Measurements from ENCODE around the gene SYNPO. TPM values are rescaled to one million over a fixed set of nuclear protein-coding genes. Genes with fewer than 3 reads are reported as not detected.

The SYNPO gene
- total RNA-seq, 2 donors from 2014 or later, result 0.04 to 0.37 TPM

GRCh38 chr5:150638488-150639376 lies 1.7 kb upstream of the SYNPO start:
- H3K36me3 Mint-ChIP-seq (ENCODE audit: low read depth), result no peaks in the 10 kb centered on the region
- ATAC-seq (replicated peaks), result no peak
- H3K27me3 Mint-ChIP-seq, result peaks cover 13% of the 10 kb centered on the region
- no peak overlapping the region for H3K27ac Mint-ChIP-seq
- no peaks in the 10 kb centered on the region for H3K9me3 Mint-ChIP-seq
- no peak overlapping the region for H3K4me3 Mint-ChIP-seq
- no peaks in the 10 kb centered on the region for H3K4me1 Mint-ChIP-seq

DNA sequence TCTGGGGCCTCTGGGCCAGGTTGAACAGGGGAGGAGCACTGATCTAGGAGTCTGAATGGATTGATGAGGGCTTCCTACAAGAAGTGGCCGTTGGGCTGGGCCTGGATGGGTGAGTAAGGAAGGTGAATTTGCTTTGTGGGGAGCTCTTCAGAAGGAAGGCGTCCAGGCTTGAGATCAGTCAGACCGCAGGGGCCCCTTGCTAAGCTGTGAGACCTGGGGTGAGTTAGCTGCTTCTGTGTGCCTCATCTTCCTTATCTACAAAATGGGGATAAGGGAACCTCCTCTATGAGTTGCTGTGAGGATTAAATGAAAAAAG lies 1.1 kb upstream of the SYNPO start:
- no peaks in the 10 kb centered on the region for H3K4me1 Mint-ChIP-seq
- no peak overlapping the region for H3K27ac Mint-ChIP-seq
- no peaks in the 10 kb centered on the region for H3K9me3 Mint-ChIP-seq
- peaks cover 13% of the 10 kb centered on the region for H3K27me3 Mint-ChIP-seq
- H3K36me3 Mint-ChIP-seq (ENCODE audit: low read depth), result no peaks in the 10 kb centered on the region
- no peak for ATAC-seq (replicated peaks)
- H3K4me3 Mint-ChIP-seq, result no peak overlapping the region

DNA sequence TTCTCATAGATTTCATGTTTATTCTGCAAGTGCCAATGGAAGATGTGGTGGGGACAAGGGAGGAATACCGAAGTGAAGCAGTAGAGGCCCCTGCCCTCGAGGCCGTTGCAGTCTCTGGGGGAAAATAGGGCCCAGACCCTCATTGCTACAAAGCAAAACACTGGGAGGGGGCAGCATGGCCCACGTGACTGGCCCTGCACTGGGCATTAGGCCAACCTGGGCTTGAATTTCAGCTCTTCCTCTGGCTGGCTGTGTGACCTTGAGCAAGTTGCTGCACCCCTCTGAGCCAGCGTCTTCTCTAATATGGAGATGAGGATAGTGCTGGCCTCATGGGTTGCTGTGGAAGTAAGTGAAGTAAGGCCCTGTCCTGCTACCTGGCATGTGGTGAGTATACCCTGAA lies 709 bp upstream of the SYNPO start:
- no peaks in the 10 kb centered on the region for H3K4me1 Mint-ChIP-seq
- no peak for ATAC-seq (replicated peaks)
- H3K4me3 Mint-ChIP-seq, result no peak overlapping the region
- peaks cover 13% of the 10 kb centered on the region for H3K27me3 Mint-ChIP-seq
- H3K27ac Mint-ChIP-seq, result no peak overlapping the region
- no peaks in the 10 kb centered on the region for H3K9me3 Mint-ChIP-seq
- H3K36me3 Mint-ChIP-seq (ENCODE audit: low read depth), result no peaks in the 10 kb centered on the region

DNA sequence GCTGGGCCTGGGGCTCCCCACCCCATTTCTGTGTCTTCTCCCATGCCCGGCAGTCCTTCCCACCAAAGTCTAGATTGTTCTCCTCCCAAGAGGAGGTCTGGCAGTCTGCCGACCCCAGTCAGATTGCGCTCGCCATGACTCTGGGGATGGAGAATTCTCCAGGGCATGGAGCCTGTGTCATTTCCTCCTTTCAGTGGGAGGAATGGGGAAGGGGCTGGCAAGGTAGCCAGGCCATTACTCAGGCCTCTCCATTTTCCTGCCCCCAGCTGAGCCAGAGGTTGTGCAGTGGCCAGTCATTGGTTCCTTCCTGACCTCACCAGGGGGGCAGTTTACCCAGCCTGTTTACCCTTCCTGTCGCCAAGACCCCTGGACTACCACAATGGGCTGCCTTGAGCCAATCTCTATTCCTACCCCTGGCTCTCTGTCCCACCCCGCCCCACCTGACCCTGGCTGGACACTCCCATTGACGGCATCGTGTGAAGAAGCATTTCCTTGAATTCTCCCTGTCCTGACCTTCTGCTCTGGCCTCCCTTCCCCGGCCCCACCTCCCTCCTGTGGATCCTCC lies 628 bp downstream of the SYNPO start:
- Mint-ChIP-seq H3K4me1 (no peaks in the 10 kb centered on the region), H3K36me3 (ENCODE audit: low read depth) (no peaks in the 10 kb centered on the region), H3K27me3 (peaks cover 13% of the 10 kb centered on the region), H3K9me3 (no peaks in the 10 kb centered on the region), H3K27ac (no peak overlapping the region), H3K4me3 (no peak overlapping the region)
- ATAC-seq (replicated peaks), result no peak

- Mint-ChIP-seq H3K4me1 (no peaks in the 10 kb centered on the region), H3K27me3 (peaks cover 7% of the 10 kb centered on the region), H3K36me3 (ENCODE audit: low read depth) (no peaks in the 10 kb centered on the region), H3K27ac (no peak overlapping the region), H3K9me3 (no peaks in the 10 kb centered on the region), H3K4me3 (no peak overlapping the region)
- ATAC-seq (replicated peaks), result no peak
Measured at GRCh38 chr5:150641824-150642566, 1.5 kb downstream of the SYNPO start.

DNA sequence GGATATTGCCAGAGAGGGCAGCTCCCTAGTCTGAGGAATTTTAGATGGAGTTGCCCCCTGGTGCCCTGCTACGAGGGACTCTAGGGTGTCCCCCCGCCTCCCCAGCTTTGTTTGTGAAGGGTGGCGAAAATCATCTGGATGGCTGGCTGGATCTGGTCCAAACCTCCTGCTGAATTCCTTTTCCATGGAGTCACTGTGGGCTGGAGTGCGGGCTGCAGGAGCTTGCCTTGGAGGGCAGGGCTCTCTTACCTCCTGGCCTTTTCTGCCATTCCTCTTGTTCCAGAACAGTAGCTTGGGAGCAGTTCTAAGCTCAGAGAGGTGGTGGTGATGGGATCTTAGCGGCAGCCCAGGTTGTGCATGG lies 2.1 kb downstream of the SYNPO start:
- ATAC-seq (replicated peaks), result no peak
- Mint-ChIP-seq H3K27me3 (peaks cover 5% of the 10 kb centered on the region), H3K4me3 (no peak overlapping the region)

GRCh38 chr5:150642991-150643710 lies 2.7 kb downstream of the SYNPO start:
- no peaks in the 10 kb centered on the region for H3K36me3 Mint-ChIP-seq (ENCODE audit: low read depth)
- no peak for ATAC-seq (replicated peaks)
- H3K4me1 Mint-ChIP-seq, result no peaks in the 10 kb centered on the region
- H3K4me3 Mint-ChIP-seq, result no peak overlapping the region
- peaks cover 2% of the 10 kb centered on the region for H3K27me3 Mint-ChIP-seq
- H3K9me3 Mint-ChIP-seq, result no peaks in the 10 kb centered on the region
- no peak overlapping the region for H3K27ac Mint-ChIP-seq

More for the DNA sequence above, 2.1 kb downstream of the SYNPO start:
- H3K4me1 Mint-ChIP-seq, result no peaks in the 10 kb centered on the region
- no peak overlapping the region for H3K27ac Mint-ChIP-seq
- H3K36me3 Mint-ChIP-seq (ENCODE audit: low read depth), result no peaks in the 10 kb centered on the region
- no peaks in the 10 kb centered on the region for H3K9me3 Mint-ChIP-seq

DNA sequence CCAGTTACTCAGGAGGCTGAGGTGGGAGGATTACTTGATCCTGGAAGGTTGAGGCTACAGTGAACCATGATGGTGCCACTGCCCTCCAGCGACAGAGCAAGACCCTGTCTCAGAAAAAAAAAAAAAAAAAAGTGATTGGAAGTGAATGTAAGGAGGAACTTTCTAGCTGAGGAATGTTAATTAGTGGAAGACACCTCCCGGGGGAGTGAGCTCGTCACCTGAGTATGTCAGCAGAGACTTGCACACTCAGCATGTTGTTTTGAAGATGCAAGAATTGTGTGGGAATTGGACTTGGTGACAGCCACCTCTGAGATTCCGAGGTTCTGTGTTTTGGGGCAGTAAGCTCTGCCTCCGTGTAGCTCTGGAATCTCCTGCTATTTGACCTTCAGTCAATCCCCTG lies 3.6 kb downstream of the SYNPO start:
- Mint-ChIP-seq H3K36me3 (ENCODE audit: low read depth) (no peaks in the 10 kb centered on the region), H3K27ac (no peak overlapping the region), H3K4me3 (no peak overlapping the region), H3K9me3 (no peaks in the 10 kb centered on the region), H3K4me1 (no peaks in the 10 kb centered on the region), H3K27me3 (no peaks in the 10 kb centered on the region)
- ATAC-seq (replicated peaks), result no peak

- Mint-ChIP-seq H3K27me3 (no peaks in the 10 kb centered on the region), H3K4me1 (no peaks in the 10 kb centered on the region), H3K9me3 (no peaks in the 10 kb centered on the region), H3K4me3 (no peak overlapping the region), H3K36me3 (ENCODE audit: low read depth) (no peaks in the 10 kb centered on the region), H3K27ac (no peak overlapping the region)
- ATAC-seq (replicated peaks), result no peak
Measured at GRCh38 chr5:150644514-150644913, 4.1 kb downstream of the SYNPO start.

GRCh38 chr5:150645070-150645700 lies 4.7 kb downstream of the SYNPO start:
- no peak overlapping the region for H3K4me3 Mint-ChIP-seq
- no peaks in the 10 kb centered on the region for H3K4me1 Mint-ChIP-seq
- H3K27me3 Mint-ChIP-seq, result no peaks in the 10 kb centered on the region
- no peak for ATAC-seq (replicated peaks)
- no peaks in the 10 kb centered on the region for H3K9me3 Mint-ChIP-seq
- no peak overlapping the region for H3K27ac Mint-ChIP-seq
- no peaks in the 10 kb centered on the region for H3K36me3 Mint-ChIP-seq (ENCODE audit: low read depth)

DNA sequence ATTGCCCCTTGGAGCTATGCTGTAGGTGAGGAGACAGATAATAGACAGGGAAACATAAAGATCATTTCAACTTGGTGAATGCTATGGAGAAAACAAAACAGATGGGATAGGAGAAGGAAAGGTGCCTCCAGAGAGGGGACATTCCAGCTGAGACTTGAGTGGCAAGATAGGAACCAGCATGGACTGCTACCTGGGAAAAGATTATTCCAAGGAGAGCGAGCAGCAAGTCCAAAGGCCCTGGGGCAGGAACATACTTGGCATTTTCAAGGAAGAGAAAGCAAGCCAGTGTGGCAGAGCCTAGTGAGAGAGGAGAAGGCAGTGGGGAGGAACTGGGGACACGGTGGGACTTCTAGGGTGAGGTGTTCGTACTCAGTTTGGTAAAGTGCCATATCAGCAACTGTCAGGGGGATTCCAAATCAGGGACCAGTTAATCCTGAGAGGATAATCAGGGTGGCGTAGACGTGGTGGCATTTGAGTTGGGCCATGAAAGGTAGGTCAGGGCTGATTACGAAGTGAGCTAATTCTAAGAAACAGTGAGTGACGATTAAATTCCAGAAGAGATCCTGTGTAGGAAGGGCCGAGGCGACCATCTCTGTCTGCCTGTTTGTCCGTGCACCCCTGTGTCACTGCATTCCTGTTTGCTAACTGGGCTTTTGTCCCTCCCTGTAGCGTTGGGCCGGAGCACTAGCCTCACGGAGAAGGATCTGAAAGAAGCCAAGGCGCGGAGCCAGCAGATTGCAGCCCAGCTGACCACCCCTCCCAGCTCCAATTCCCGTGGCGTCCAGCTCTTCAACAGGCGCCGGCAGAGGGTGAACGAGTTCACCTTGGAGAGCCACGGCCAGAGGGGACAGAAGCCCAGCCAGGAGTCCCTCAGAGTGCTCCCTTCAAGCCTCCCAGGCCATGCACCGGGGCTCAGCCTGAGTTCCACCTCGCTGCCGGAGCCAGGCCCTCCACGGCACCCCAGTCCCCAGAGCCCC lies 7.1 kb downstream of the SYNPO start:
- no peak for ATAC-seq (replicated peaks)
- no peak overlapping the region for H3K27ac Mint-ChIP-seq
- no peaks in the 10 kb centered on the region for H3K27me3 Mint-ChIP-seq
- H3K4me3 Mint-ChIP-seq, result no peak overlapping the region
- no peaks in the 10 kb centered on the region for H3K4me1 Mint-ChIP-seq
- H3K9me3 Mint-ChIP-seq, result no peaks in the 10 kb centered on the region
- no peaks in the 10 kb centered on the region for H3K36me3 Mint-ChIP-seq (ENCODE audit: low read depth)

- Mint-ChIP-seq H3K27ac (no peak overlapping the region), H3K9me3 (no peaks in the 10 kb centered on the region), H3K4me1 (no peaks in the 10 kb centered on the region), H3K4me3 (no peak overlapping the region), H3K27me3 (no peaks in the 10 kb centered on the region), H3K36me3 (ENCODE audit: low read depth) (no peaks in the 10 kb centered on the region)
- no peak for ATAC-seq (replicated peaks)
Measured at GRCh38 chr5:150648294-150649107, 8.0 kb downstream of the SYNPO start.
